Colon (tissue), 2 donors: ENCODE results near the gene YPEL1.

Source experiments
- FAIRE-seq: peaks from 2 replicates; lab custom pipeline; 2012; peaks lifted over from hg19 to GRCh38; lab: Jason Lieb, UNC
- donor health status: control.
- donor health status: control.

YPEL1 gene

DNA sequence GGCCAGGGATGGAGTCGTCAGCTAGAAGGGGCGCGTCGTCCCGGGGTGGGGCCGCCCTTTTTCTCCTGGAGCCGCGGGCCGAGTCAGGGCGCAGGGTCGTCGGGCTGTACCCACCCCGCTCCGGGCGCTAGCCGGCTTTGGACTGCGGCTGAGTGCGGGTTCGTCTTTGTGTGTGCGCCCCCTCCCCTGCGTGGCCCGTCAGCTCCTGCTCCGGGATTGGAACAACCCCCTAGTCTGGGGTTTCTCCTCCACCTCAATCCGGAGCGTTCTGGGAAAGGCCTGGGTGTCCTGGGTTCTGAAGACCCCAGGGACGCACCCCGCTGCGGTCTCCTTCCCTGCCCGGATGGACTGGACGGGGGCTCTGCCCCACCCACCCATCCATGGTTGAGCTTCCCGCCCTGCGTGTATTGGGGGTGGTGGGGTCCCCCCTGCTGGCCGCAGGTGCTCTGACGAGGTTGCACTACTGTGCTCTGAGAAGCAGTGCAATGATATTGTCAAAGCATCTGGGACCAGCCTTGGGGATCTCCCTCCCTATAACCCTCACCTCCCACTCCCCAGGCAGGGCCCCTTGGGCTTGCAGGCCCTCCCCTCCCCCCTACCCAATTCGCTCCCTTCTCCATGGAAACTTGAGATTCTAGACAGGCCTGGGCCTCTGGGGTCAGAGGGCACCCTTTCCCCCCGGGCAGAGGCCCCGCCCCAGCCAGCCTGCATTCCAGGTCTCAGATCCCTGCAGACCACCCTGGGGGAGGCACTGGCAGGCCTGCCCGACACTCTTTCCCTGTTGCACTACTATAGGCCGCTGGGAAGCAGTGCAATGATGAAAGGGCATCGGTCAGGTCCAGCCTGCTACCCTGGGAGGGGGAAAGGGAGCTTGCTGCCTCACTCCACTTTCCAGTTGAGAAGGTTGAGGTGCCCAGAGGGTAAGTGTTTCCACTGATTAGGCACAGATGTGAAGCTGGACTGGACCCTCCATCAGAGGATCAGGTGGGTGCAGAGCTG is 82.7 kb downstream of the YPEL1 start:
- FAIRE-seq, result no peak

DNA sequence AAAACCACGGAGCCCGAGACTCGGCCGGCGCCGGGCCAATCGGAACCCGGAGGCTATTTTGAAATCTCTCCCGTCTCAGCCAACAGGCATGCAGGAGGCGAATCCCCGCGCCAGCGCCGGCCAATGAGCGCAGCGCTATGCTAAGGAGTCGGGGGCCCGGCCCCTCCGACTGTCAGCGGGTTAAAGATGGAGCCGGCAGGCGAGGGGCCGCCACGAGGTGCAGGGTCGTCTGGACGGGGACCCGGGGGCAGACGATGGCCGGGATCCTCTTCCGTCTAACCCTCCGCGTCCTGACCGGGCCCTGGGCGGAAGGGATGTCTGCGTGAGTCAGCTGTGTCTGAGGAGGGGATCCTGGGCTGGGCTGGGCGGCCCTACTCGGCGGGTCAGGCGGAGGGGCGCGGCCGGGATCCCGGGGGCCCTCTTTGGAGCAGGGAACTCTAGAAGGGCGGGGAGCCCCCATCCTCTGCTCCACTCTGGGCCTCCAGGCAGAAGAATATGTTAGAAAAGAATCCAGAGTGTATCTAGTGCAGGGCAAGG is 83.5 kb downstream of the YPEL1 start:
- no peak for FAIRE-seq

DNA sequence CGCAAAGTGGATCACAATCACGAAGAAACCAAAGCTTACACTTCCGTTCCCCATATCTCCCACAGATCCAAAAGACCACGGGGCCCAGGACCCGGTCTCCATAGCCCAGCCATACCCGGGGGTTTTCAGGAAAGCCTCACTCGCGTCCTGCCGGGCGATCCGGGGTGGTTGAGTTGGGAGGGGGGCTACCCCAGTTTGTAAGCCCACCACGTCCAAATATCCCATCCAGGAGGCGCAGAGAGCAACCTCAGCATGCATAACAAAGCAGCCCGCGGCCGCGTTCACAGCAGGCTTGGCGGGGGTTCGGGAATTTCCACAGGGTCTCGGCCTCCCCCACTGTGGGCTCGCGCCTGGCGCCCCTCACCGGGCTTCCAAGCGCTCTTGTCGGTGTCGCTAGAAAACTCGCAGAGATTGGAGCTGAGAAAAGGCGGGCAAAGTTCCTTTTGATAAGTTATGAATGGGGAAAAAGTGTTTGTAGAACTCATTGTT is 84.0 kb downstream of the YPEL1 start:
- FAIRE-seq, result no peak

DNA sequence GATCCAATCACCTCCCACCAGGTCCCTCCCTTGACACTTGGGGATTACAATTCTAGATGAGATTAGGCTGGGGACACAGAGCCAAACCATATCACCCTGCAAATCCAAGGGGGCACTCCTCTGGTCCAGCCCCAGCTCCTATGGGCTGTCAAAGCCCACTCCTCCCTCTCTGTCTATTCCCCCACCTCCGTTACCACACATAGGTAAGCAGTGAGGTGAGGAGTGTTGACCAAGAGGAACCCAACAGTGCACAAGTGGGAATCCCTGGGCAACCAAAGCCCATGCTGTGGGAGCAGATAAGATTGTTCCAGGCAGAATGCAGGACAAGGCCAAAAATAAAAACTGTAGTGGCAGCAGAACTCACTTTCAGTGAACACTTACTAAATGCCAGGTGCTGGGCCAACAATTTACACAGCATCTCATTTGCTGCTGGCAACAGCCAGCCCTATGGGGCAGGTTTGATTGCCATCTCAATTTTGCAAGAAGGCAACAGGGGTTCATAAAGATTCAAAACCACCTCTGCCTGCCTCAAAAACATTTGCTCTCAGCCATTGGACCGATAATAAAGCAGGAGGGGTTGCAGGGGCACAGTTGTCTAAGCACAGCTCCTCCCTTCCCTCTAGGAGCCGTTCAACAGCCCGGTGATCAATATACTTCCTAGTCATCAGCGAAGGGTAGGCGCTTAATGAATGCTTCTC is 84.6 kb downstream of the YPEL1 start:
- no peak for FAIRE-seq

DNA sequence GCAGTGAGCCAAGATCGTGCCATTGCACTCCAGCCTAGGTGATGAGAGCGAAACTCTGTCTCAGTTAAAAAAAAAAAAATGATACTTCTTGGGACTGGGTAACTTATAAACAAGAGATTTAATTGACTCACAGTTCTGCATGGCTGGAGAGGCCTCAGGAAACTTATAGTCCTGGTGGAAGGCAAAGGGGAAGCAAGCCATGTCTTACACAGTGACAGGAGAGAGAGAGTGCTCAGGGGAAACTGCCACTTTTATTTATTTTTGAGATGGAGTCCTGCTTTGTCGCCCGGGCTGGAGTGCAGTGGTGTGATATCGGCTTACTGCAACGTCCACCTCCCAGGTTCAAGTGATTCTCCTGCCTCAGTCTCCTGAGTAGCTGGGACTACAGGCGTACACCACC is 85.3 kb downstream of the YPEL1 start:
- FAIRE-seq, result no peak
